B cell (primary cell): Measurements from ENCODE around the gene SERPINI1. TPM values are rescaled to one million over a fixed set of nuclear protein-coding genes. Genes with fewer than 3 reads are reported as not detected.

ENCODE experiments used
- ATAC-seq: fragments of 200-7000 bp; cut with Tn5 transposase; one replicate; pipeline ENCODE4 v1.10.0; 2021; ENCODE audit warnings: low read depth, mild to moderate bottlenecking, moderate number of reproducible peaks, moderate library complexity
- CTCF ChIA-PET: fragments of 350-600 bp; sonication (Branson Sonifier 250); formaldehyde crosslinking; loops from one replicate; lab custom pipeline; 2021; ENCODE audit warnings: antibody characterized with exemption, inconsistent platforms; lab: Charles Lee
- POLR2A ChIA-PET: fragments of 350-600 bp; sonication (Branson Sonifier 250); formaldehyde crosslinking; loops from one replicate; lab custom pipeline; 2021; ENCODE audit warnings: antibody characterized with exemption; lab: Charles Lee
- DNase-seq: peaks from one replicate; pipeline ENCODE4 v3.0.0; 2013
- H2AFZ ChIP-seq: 2 replicates; pipeline ENCODE4 v1.6.1; 2012; ENCODE audit warnings: mild to moderate bottlenecking, low read depth, low read length; ENCODE audit not compliant: insufficient read depth, poor library complexity, severe bottlenecking
- H3K27ac ChIP-seq, 2 donors: 1 replicate in 1 of 2; 2 replicates in 1 of 2; pipeline ENCODE4 v1.5.1; 2012 to 2013; ENCODE audit warnings: low read length in 2 of 2, mild to moderate bottlenecking in 2 of 2, moderate library complexity in 1 of 2
- H3K27me3 ChIP-seq, 4 experiments: fragments of 200-600 bp in 1 of 4; sonication (generic) in 1 of 4; replicated peaks in 1 of 4; 1 replicate in 2 of 4; 2 replicates in 2 of 4; pipeline versions ENCODE4 v1.6.1 to v1.7.0; 2013 to 2016; ENCODE audit warnings: low read length in 3 of 4, mild to moderate bottlenecking in 2 of 4, mixed read lengths in 1 of 4, moderate library complexity in 1 of 4; ENCODE audit not compliant: insufficient read depth in 4 of 4, control insufficient read depth in 3 of 4; ENCODE audit errors: control extremely low read depth in 1 of 4
- H3K36me3 ChIP-seq, 2 experiments: replicated peaks in 1 of 2; 1 replicate in 1 of 2; 2 replicates in 1 of 2; pipeline versions ENCODE4 v1.6.1 to v1.7.1; 2013; ENCODE audit warnings: low read length in 1 of 2; ENCODE audit not compliant: insufficient read depth in 2 of 2, control insufficient read depth in 1 of 2; ENCODE audit errors: control extremely low read depth in 1 of 2, extremely low read depth in 1 of 2
- H3K4me1 ChIP-seq, 2 donors: fragments of 200-600 bp in 1 of 2; sonication (generic) in 1 of 2; 1 replicate in 1 of 2; 2 replicates in 1 of 2; pipeline versions ENCODE4 v1.5.1 to v1.6.1; 2013 to 2017; ENCODE audit warnings: low read length in 2 of 2; ENCODE audit not compliant: control insufficient read depth in 2 of 2, insufficient read depth in 2 of 2
- H3K4me2 ChIP-seq: replicated peaks from 2 replicates; pipeline ENCODE3; 2012; ENCODE audit warnings: mild to moderate bottlenecking, low read depth, low read length; ENCODE audit not compliant: poor library complexity, severe bottlenecking
- H3K4me3 ChIP-seq, 5 experiments: fragments of 200-600 bp in 1 of 5; sonication (generic) in 1 of 5; 1 replicate in 3 of 5; 2 replicates in 2 of 5; pipeline versions ENCODE4 v1.5.1 to v1.7.0; 2011 to 2016; ENCODE audit warnings: low read length in 4 of 5, mild to moderate bottlenecking in 4 of 5, low read depth in 2 of 5, control low read depth in 1 of 5, moderate library complexity in 1 of 5; ENCODE audit not compliant: insufficient read depth in 1 of 5; ENCODE audit errors: control extremely low read depth in 1 of 5, extremely low read depth in 1 of 5
- H3K79me2 ChIP-seq: fragments of 200-600 bp; sonication (generic); one replicate; pipeline ENCODE4 v1.6.0; 2016; ENCODE audit warnings: low read length; ENCODE audit not compliant: control insufficient read depth, insufficient read depth
- H3K9ac ChIP-seq: fragments of 200-600 bp; sonication (generic); 2 replicates; pipeline ENCODE4 v1.6.1; 2017; ENCODE audit warnings: mild to moderate bottlenecking, low read length, moderate library complexity
- H3K9me3 ChIP-seq, 3 donors: one replicate each; pipeline versions ENCODE4 v1.6.1 to v1.7.1; 2013; ENCODE audit warnings: low read length in 2 of 3; ENCODE audit not compliant: control insufficient read depth in 2 of 3, insufficient read depth in 1 of 3; ENCODE audit errors: control extremely low read depth in 1 of 3
- H4K20me1 ChIP-seq: 2 replicates; pipeline ENCODE4 v1.6.0; 2012; ENCODE audit warnings: mild to moderate bottlenecking, low read length; ENCODE audit not compliant: insufficient read depth, control insufficient read depth, poor library complexity, severe bottlenecking
- H3K27ac Mint-ChIP-seq: one replicate; pipeline ENCODE4 v1.8.0; 2021; ENCODE audit warnings: mixed read lengths
- H3K27me3 Mint-ChIP-seq: one replicate; pipeline ENCODE4 v1.8.0; 2021; ENCODE audit warnings: mixed read lengths
- H3K4me1 Mint-ChIP-seq: one replicate; pipeline ENCODE4 v1.8.0; 2021; ENCODE audit warnings: mixed read lengths
- H3K4me3 Mint-ChIP-seq: one replicate; pipeline ENCODE4 v1.8.0; 2021; ENCODE audit warnings: mixed read lengths
- H3K9me3 Mint-ChIP-seq: one replicate; pipeline ENCODE4 v1.8.0; 2022; ENCODE audit warnings: mixed read lengths; ENCODE audit not compliant: insufficient read depth
- CTCF ChIP-seq: fragments of 200-600 bp; IDR thresholded peaks from one replicate; pipeline ENCODE4 v1.8.0; 2022; ENCODE audit warnings: antibody characterized with exemption, mild to moderate bottlenecking
- EZH2 ChIP-seq: IDR thresholded peaks from 2 replicates; pipeline ENCODE4 v1.6.1; 2012; ENCODE audit warnings: borderline replicate concordance, low read depth, mild to moderate bottlenecking, moderate library complexity, low read length; ENCODE audit not compliant: insufficient read depth, poor library complexity, severe bottlenecking
- WGBS: methylation state at CpG from one replicate; pipeline ENCODE4 v1.1.5; 2013; ENCODE audit warnings: missing lambda C conversion rate; ENCODE audit not compliant: insufficient coverage; 5-methylcytosine and 5-hydroxymethylcytosine counted together
- intact Hi-C: fragments of 100-400 bp; cut with micrococcal nuclease; formaldehyde crosslinking; loops from one replicate; pipeline ENCODE4 v1.10.0; 2022
- polyA plus RNA-seq: library from polyadenylated mRNA; depleted of rRNA; stranded (reverse); fragments of >200 nt; gene quantifications from 2 replicates; pipeline ENCODE4 v1.2.3, GENCODE V29; 2012
- total RNA-seq, 2 donors: library from RNA; stranded (reverse); fragments of 120-200 nt in 1 of 2; gene quantifications; 1 replicate in 1 of 2; 2 replicates in 1 of 2; pipeline versions ENCODE4 v1.2.3 to v1.2.4, GENCODE V29; 2013 to 2022

The SERPINI1 gene
- total and polyA plus RNA-seq, 2 donors (not counting 1 experiment from before 2014, with no cell fraction given) = 6.8 to 7.0 TPM

- Histone ChIP-seq H3K27me3 (no peaks in the 10 kb centered on the region), H3K9me3 (peaks cover 0 to 1% (median 0%) of the 10 kb centered on the region in 3 donors), H4K20me1 (peaks cover 52% of the 10 kb centered on the region), H3K27ac (no peak overlapping the region), H3K4me2 (no peak overlapping the region), H3K4me1 (no peaks in the 10 kb centered on the region), H3K4me3 (no peak overlapping the region), H2AFZ (no peak overlapping the region), H3K79me2 (peaks cover 51% of the 10 kb centered on the region), H3K36me3 (peaks cover 20 to 59% of the 10 kb centered on the region in 2 experiments), H3K9ac (no peak overlapping the region)
- Mint-ChIP-seq H3K9me3 (no peaks in the 10 kb centered on the region), H3K27me3 (no peaks in the 10 kb centered on the region), H3K4me3 (no peak overlapping the region), H3K4me1 (peaks cover 7% of the 10 kb centered on the region), H3K27ac (no peak overlapping the region)
- ChIA-PET CTCF (interaction anchor here (1.4 kb wide), 1 partner anchor 21 kb away, joined by 4 read pairs; no protein-coding TSS in a partner anchor), POLR2A (no interaction called here)
- TF ChIP-seq CTCF (no peak), EZH2 (no peak)
- intact Hi-C loops = no loop called here
- DNase-seq (no peak), ATAC-seq (no peak)
- WGBS = 100% methylated on average over 1 of the region's 2 CpGs
Observed at GRCh38 chr3:167705840-167706239, 29.7 kb upstream of the SERPINI1 start.

- ATAC-seq (no peak), DNase-seq (no peak)
- peaks cover 86% of the 10 kb centered on the region for H3K79me2 ChIP-seq
- H3K27ac ChIP-seq = no peak overlapping the region
- no peaks in the 10 kb centered on the region for H3K27me3 ChIP-seq
- TF ChIP-seq CTCF (no peak), EZH2 (no peak)
- Mint-ChIP-seq H3K4me1 (peaks cover 29% of the 10 kb centered on the region), H3K9me3 (no peaks in the 10 kb centered on the region), H3K4me3 (no peak overlapping the region), H3K27me3 (no peaks in the 10 kb centered on the region), H3K27ac (no peak overlapping the region)
- no peak overlapping the region for H2AFZ ChIP-seq
- WGBS = 88% methylated on average over 3 of the region's 4 CpGs
- H3K36me3 ChIP-seq = peaks cover 21 to 47% of the 10 kb centered on the region in 2 experiments
- no peak overlapping the region for H3K4me3 ChIP-seq
- CTCF ChIA-PET = no interaction called here
- intact Hi-C loops = no loop called here
- H3K9me3 ChIP-seq = peaks cover 0 to 1% (median 0%) of the 10 kb centered on the region in 3 donors
- POLR2A ChIA-PET = no interaction called here
- peaks cover 56% of the 10 kb centered on the region for H4K20me1 ChIP-seq
- H3K4me2 ChIP-seq = no peak overlapping the region
- no peak overlapping the region for H3K9ac ChIP-seq
- no peaks in the 10 kb centered on the region for H3K4me1 ChIP-seq
Observed at GRCh38 chr3:167709690-167710089, 25.8 kb upstream of the SERPINI1 start.
